ENCODE results near the gene JAK3. TPM values are rescaled to one million over a fixed set of nuclear protein-coding genes. Genes with fewer than 3 reads are reported as not detected.

The JAK3 gene
- polyA plus RNA-seq, 1 experiment, result 0.99 TPM

DNA sequence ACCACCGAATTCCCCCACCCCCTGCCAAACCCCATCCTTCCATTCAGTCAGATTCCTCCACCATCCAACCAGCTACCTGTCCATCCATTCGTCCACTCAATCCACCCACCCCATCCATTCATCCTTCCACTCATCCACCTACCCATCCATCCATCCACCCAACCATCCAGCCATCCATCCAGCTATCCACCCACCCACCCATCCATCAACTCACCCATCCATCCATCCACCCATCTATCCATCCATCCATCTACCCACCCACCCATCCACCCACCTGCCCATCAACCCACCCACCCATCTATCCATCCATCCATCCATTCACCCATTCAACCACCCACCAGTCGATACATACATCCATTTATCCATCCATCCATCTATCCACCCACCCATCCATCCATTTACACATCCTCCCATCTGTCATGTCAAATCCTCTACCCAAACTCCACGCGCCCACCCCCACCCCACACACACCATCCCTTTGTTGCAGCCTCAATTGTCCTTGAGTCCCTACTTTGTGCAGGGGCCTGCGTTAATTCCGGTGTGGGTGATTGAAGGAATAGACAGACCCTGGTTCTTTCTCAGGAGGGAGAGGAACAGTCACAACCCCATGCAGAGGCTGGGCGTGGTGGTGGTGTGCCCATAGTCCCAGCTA is 18.7 kb upstream of the JAK3 start:
- Histone ChIP-seq H3K27me3 (ENCODE audit: control insufficient read depth, insufficient read depth, low read length) (peaks cover 28% of the 10 kb centered on the region), H3K27ac (ENCODE audit: low read depth, low read length) (no peak overlapping the region), H3K9me3 (ENCODE audit: control insufficient read depth, insufficient read depth, low read length) (no peaks in the 10 kb centered on the region), H3K4me3 (ENCODE audit: low read depth, low read length) (no peak overlapping the region)
- TF ChIP-seq, protein P1, sequence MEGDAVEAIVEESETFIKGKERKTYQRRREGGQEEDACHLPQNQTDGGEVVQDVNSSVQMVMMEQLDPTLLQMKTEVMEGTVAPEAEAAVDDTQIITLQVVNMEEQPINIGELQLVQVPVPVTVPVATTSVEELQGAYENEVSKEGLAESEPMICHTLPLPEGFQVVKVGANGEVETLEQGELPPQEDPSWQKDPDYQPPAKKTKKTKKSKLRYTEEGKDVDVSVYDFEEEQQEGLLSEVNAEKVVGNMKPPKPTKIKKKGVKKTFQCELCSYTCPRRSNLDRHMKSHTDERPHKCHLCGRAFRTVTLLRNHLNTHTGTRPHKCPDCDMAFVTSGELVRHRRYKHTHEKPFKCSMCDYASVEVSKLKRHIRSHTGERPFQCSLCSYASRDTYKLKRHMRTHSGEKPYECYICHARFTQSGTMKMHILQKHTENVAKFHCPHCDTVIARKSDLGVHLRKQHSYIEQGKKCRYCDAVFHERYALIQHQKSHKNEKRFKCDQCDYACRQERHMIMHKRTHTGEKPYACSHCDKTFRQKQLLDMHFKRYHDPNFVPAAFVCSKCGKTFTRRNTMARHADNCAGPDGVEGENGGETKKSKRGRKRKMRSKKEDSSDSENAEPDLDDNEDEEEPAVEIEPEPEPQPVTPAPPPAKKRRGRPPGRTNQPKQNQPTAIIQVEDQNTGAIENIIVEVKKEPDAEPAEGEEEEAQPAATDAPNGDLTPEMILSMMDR (IDR thresholded peaks at IDR 0.05; ENCODE audit: low read depth, low read length), result no peak
- ChIA-PET POLR2A (interaction anchor here (1.5 kb wide), 1 partner anchor 66 kb away, joined by 8 read pairs; the partner anchor contains the start of gene CCDC124), CTCF (interaction anchor here (0.9 kb wide), 1 partner anchor 72 kb away, joined by 3 read pairs; no protein-coding TSS in a partner anchor)
- no peak for DNase-seq (ENCODE audit: low read depth, low spot score)

DNA sequence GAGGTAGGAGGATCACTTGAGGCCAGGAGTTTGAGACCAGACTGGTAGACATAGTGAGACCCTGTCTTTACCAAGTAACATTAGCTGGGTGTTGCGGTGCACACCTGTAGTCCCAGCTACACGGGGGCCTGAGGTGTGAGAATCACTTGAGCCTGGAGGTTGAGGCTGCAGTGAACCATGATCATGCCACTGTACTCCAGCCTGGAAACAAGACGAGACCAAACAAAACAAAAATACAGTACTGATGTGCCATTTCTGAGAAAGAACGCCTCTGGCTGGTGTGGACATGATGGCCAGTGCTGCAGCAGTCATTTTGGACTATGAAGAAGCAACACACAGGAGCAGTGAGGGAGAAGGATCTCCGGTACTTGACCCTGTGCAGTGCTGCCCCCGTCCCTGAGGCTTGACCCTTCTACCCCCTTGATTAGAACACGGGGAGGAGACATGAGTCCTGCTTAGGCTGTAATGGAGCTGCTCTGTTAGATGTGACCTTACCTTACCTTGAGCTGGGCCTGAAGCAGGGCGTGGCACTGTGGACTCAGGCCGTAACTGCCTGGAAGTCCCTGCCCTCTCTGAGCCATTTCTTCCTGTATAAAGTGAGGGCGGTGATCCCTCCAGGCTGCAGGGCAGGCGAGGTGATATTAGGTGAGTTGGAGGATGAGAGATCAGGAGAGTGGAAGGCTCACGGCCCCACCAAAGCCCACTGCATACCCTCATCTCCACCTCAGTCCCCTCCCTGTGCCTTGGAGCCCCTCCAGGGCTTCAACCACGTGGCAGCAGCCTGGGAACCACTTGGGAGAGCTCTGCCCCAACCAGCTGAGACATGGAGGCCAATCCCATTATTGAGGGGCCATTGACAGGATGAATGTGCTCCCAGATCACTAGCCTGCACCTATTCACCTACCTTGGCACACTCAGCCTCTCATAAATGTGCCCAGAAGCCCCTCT is 17.9 kb upstream of the JAK3 start:
- peaks cover 20% of the 10 kb centered on the region for H3K27me3 ChIP-seq (ENCODE audit: control insufficient read depth, insufficient read depth, low read length)
- no peaks in the 10 kb centered on the region for H3K9me3 ChIP-seq (ENCODE audit: control insufficient read depth, insufficient read depth, low read length)
- TF ChIP-seq, protein P1 (IDR thresholded peaks at IDR 0.05; ENCODE audit: low read depth, low read length), result no peak
- POLR2A ChIA-PET, result interaction anchor here (1.2 to 1.5 kb wide), 2 partner anchors 67 to 72 kb away, joined by 4 to 8 read pairs; partner anchors contain the start of gene CCDC124
- DNase-seq (ENCODE audit: low read depth, low spot score), result no peak
- CTCF ChIA-PET, result interaction anchor here (0.9 kb wide), 1 partner anchor 73 kb away, joined by 3 read pairs; no protein-coding TSS in a partner anchor
- H3K27ac ChIP-seq (ENCODE audit: low read depth, low read length), result no peak overlapping the region
- H3K4me3 ChIP-seq (ENCODE audit: low read depth, low read length), result no peak overlapping the region

DNA sequence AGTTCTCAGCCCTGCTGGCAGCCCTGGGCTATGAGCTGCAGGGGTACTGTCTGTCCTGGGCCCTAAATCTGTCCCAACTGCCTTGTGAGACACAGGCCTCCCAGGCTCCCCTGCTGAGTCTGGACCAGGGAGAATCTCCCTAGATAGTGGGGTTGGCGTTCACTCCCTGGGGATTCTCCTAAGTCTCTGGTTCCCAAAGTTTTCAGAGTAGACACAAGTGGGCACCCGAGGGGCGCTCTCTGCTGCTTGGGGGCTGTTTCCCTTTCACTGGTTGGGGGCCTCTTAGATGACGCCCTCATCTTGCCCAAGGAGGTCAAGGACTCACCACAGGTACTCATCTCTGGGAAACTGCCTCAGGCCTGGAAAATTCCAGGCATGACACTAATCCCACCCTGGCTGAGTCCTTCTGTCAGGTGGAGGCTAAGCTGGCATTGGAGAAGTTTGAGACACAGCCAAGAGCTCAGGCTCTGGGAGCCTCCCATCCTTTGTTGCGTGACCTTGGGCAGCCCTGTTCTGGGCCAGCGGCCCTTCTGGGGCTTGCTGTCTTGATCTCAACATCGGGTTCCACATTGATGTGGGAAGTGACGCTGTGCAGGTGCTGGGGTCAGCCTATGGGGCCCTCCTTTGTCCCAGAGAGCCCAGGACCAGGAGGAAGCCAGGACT is 15.9 kb upstream of the JAK3 start:
- Histone ChIP-seq H3K4me3 (ENCODE audit: low read depth, low read length) (no peak overlapping the region), H3K27me3 (ENCODE audit: control insufficient read depth, insufficient read depth, low read length) (peaks cover 5% of the 10 kb centered on the region), H3K9me3 (ENCODE audit: control insufficient read depth, insufficient read depth, low read length) (no peaks in the 10 kb centered on the region; the same call in 1 of the 2 replicates), H3K27ac (ENCODE audit: low read depth, low read length) (peak overlapping the region; percentile 31)
- DNase-seq (ENCODE audit: low read depth, low spot score), result no peak
- TF ChIP-seq, protein P1 (IDR thresholded peaks at IDR 0.05; ENCODE audit: low read depth, low read length), result no peak
- ChIA-PET POLR2A (no interaction called here), CTCF (no interaction called here)

DNA sequence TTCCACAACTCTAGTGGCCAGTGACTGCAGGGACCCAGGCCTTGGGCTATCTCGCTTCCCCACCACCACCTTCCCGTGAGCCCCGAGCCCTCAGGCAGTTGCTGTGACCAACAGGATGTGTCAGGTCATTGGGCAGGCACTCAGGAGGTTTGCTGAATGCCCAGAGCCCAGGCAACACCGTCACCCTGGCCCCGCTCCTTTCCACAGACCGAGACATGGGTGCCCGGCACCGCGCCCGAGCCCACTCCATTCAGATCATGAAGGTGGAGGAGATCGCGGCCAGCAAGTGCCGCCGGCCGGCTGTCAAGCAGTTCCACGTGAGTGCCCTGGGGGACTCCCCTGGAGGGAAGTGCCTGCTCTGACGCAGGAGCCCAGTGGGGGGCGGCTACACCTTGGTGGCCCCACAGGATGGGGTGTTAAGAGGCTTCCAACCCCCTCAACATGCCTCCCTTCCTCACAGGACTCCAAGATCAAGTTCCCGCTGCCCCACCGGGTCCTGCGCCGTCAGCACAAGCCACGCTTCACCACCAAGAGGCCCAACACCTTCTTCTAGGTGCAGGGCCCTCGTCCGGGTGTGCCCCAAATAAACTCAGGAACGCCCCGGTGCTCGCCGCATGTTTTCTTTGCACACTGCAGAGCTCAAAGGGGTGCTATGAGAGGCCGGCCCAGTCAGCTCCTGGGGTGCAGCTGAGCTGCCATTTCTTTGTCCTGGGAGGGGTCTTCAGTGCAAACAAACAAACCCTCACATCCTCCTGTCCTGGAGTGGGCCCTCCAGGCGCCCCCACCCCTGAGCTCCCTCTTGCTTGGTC is 15.1 kb upstream of the JAK3 start:
- no peak for DNase-seq (ENCODE audit: low read depth, low spot score)
- Histone ChIP-seq H3K4me3 (ENCODE audit: low read depth, low read length) (no peak overlapping the region), H3K9me3 (ENCODE audit: control insufficient read depth, insufficient read depth, low read length) (no peaks in the 10 kb centered on the region; the same call in 1 of the 2 replicates), H3K27me3 (ENCODE audit: control insufficient read depth, insufficient read depth, low read length) (no peaks in the 10 kb centered on the region), H3K27ac (ENCODE audit: low read depth, low read length) (no peak overlapping the region)
- POLR2A ChIA-PET, result no interaction called here
- CTCF ChIA-PET, result no interaction called here
- TF ChIP-seq, protein P1 (IDR thresholded peaks at IDR 0.05; ENCODE audit: low read depth, low read length), result no peak
